Dendritic cell treated with granulocyte-macrophage colony-stimulating factor and Interleukin-4, amounts not matched to agents 40 ng/mL and 50 ng/mL, for 4 days (primary cell): ENCODE results near the gene PIAS2.

Source experiments
- H3K27ac Mint-ChIP-seq: one replicate; pipeline ENCODE4 v1.8.0; 2022; ENCODE audit warnings: mild to moderate bottlenecking, mixed read lengths
- H3K27me3 Mint-ChIP-seq: one replicate; pipeline ENCODE4 v1.8.0; 2022; ENCODE audit warnings: mild to moderate bottlenecking, mixed read lengths
- H3K36me3 Mint-ChIP-seq: one replicate; pipeline ENCODE4 v1.8.0; 2022; ENCODE audit warnings: low read depth, mixed read lengths
- H3K4me1 Mint-ChIP-seq: one replicate; pipeline ENCODE4 v1.8.0; 2022; ENCODE audit warnings: low read depth, mixed read lengths
- H3K4me3 Mint-ChIP-seq: one replicate; pipeline ENCODE4 v1.8.0; 2022; ENCODE audit warnings: mild to moderate bottlenecking, moderate library complexity, mixed read lengths
- H3K9me3 Mint-ChIP-seq: one replicate; pipeline ENCODE4 v1.8.0; 2022; ENCODE audit warnings: mixed read lengths
- intact Hi-C: fragments of 100-400 bp; cut with micrococcal nuclease; formaldehyde crosslinking; loops from one replicate; pipeline ENCODE4 v1.15.0; 2022

PIAS2 gene

DNA sequence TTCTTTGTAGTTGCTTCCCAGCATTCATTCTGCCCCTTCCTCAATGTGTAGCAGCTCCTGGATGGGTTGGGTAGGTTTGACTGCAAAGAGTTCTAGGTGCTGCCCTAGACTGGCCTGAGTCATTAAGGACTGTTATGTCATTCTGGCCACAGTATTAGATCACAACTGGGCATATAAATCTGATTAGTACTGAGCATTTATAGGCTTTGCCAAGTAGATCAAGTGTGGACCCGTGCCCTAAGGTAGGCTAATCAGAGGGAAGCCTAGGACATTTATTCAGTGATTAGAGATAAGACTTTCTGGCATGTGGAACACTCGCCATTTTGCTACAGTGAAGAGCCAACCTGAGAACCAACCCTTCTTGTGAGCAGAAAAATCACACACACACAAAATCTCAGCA is 2.8 kb upstream of the PIAS2 start:
- Mint-ChIP-seq H3K36me3 (peaks cover 15% of the 10 kb centered on the region), H3K27me3 (no peaks in the 10 kb centered on the region), H3K4me1 (peaks cover 28% of the 10 kb centered on the region), H3K9me3 (no peaks in the 10 kb centered on the region), H3K4me3 (no peak overlapping the region), H3K27ac (no peak overlapping the region)
- intact Hi-C loops, result no loop called here

DNA sequence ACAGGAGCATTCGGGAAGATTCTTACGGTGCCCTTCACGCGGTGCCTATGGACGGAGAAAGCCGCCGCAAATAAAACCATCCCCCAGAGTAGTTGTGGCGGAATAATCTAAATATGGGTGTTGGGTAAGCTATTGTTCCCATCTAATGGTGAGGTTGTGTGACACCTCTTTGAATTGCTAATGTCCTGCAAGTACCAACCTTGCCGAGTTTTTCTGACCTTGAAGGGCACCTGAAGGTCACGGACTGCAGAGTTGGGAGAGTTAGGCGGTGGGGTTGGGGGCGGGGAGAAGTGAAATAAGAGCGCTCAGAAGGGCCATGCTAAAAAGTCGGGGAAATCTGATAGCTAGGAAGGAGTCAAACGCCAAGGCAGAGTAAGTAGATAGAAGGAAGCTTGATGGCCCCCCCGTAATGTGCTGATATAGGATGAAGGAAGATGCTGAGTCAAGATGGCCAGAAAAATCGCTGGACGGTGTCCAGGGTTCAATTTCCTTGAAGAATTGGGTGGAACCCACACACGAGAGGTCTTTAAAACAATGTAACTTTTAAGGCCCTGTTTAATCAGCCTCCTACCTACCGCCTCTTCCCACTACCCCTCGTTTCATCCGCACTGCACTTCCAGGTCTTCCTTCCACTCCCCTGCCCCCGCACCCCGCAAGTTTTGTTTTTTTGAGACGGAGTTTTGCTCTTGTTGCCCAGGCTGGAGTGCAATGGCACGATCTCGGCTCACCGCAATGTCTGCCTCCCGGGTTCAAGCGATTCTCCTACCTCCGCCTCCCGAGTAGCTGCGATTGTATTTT is 695 bp upstream of the PIAS2 start:
- Mint-ChIP-seq H3K4me1 (peaks cover 40% of the 10 kb centered on the region), H3K9me3 (no peaks in the 10 kb centered on the region), H3K27me3 (no peaks in the 10 kb centered on the region), H3K27ac (peak overlapping the region; percentile 89), H3K36me3 (peaks cover 15% of the 10 kb centered on the region), H3K4me3 (peak overlapping the region; percentile 87)
- intact Hi-C loops, result no loop called here

DNA sequence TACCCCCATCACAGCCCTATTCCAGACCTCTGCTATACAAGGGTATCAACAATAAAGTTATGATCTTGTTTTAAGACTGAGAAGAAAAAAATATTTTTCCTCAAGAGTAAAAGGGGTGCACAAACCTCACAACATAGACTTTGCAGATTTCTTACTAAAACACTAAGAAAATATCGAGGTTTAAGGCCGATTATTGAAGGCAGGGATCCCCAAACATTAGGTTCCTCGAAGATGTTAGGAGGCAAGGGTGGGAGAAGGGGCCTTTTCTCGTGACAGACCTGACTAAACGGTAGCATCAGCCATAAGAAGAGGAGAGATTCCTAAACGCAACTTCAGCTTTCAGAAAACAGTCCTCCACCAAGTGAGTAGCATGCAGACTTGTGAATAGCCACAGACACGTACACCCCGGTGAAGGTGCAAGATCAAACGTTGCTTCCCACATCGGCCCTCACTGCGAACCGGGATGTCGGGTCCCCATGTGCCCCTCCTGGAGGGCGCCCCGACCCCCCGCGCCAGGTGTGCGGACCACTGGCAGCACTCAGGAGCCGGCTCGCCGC is 678 bp downstream of the PIAS2 start:
- intact Hi-C loops, result no loop called here
- H3K9me3 Mint-ChIP-seq, result no peaks in the 10 kb centered on the region

DNA sequence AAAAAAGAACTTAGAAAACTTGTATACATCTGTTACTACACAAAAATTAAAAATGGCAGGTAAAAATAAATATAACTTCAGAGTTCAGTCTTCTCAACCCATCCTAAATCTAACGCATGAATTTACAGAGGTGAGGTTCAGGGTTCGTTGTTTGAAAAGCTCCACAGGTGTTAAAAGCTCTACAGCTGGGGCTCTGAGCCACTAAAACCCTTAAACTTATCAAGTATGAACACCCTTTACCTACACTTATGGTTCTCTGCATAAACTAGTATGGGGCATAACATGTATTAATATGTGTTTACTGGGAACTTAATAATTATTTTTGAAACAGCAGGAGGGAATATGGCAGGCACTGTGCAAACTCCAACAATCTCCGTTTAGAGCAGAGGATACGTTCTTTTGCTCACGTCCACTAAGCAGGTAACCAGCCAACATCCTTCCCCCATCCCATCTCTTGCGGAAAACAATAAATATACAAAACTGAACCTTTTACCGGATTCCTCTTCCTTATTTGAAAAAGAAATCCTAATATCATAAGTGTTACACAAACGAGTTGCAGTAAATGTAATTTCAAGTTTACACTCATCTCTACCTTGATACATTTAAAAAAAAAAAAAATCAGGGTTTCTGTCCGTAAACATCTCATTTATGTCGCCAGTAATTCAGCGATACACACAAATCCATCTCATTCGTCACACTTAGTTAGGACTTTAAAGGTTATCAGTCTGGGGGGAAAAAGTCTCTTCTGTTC is 1.3 kb downstream of the PIAS2 start:
- Mint-ChIP-seq H3K9me3 (no peaks in the 10 kb centered on the region), H3K27me3 (no peaks in the 10 kb centered on the region), H3K27ac (peak overlapping the region; percentile 89), H3K4me3 (peak overlapping the region; percentile 87), H3K36me3 (peaks cover 15% of the 10 kb centered on the region), H3K4me1 (peaks cover 40% of the 10 kb centered on the region)
- intact Hi-C loops, result no loop called here

More for the DNA sequence above, 678 bp downstream of the PIAS2 start:
- peaks cover 15% of the 10 kb centered on the region for H3K36me3 Mint-ChIP-seq
- H3K27me3 Mint-ChIP-seq, result no peaks in the 10 kb centered on the region
- peak overlapping the region; percentile 89 for H3K27ac Mint-ChIP-seq
- peak overlapping the region; percentile 87 for H3K4me3 Mint-ChIP-seq
- peaks cover 40% of the 10 kb centered on the region for H3K4me1 Mint-ChIP-seq

DNA sequence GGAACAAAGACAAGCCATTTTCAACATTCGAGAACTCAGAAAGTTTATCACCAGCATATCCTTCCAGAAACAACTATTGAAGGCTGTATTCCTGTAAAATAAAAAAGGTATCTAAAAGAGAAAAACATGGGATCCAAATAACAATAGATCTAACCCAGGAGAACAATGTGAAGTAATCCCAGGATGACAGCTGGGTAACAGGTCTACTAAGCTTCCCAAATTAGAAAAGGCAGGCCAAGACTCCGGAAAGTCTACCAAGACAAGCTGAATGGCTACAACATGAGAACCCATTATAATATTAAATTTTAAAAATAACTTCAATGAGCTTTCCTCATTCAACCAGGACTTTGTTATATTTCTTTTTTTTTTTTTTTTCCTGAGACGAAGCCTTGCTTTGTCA is 6.5 kb downstream of the PIAS2 start:
- H3K9me3 Mint-ChIP-seq, result no peaks in the 10 kb centered on the region
- no peak overlapping the region for H3K4me3 Mint-ChIP-seq
- peaks cover 18% of the 10 kb centered on the region for H3K4me1 Mint-ChIP-seq
- H3K27ac Mint-ChIP-seq, result no peak overlapping the region
- intact Hi-C loops, result no loop called here
- H3K27me3 Mint-ChIP-seq, result no peaks in the 10 kb centered on the region
- no peaks in the 10 kb centered on the region for H3K36me3 Mint-ChIP-seq

DNA sequence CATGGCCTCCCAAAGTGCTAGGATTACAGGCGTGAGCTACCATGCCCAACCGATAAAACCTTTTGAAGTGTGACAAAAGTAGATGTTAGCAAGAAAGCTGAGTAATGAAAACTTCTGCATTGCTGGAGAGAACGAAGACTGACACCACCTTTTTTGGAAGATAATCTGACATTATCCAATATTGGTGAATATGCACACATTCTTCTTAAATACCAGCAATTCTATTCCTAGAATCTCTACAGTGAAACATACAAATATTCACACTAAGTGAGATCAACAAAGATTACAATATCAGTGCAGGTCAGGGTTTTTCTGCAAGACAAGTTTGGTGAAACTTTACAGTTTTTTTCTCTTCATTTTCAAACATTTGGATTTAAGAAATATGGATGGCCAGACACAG is 7.8 kb downstream of the PIAS2 start:
- H3K4me3 Mint-ChIP-seq, result no peak overlapping the region
- H3K36me3 Mint-ChIP-seq, result peaks cover 5% of the 10 kb centered on the region
- H3K27me3 Mint-ChIP-seq, result no peaks in the 10 kb centered on the region
- no peak overlapping the region for H3K27ac Mint-ChIP-seq
- H3K4me1 Mint-ChIP-seq, result peaks cover 11% of the 10 kb centered on the region
- H3K9me3 Mint-ChIP-seq, result no peaks in the 10 kb centered on the region
- intact Hi-C loops, result no loop called here

DNA sequence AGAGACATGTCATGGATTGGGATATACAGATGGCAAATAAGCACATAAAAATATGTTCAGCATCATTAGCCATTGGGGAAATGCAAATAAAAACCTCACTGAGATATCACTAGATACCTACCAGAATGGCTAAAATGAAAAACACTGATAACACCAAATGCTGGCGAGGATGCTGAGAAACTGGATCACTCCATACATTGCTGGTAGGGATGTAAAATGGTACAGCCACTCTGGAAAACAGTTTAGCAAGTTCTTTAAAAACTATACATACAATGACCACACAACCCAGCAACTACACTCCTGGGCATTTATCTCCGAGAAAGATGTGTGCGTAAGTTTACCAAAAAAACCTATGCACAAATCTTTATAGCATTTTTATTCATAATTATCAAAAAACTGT is 13.9 kb downstream of the PIAS2 start:
- Mint-ChIP-seq H3K27ac (no peak overlapping the region), H3K4me1 (peaks cover 5% of the 10 kb centered on the region), H3K36me3 (peaks cover 34% of the 10 kb centered on the region), H3K27me3 (no peaks in the 10 kb centered on the region), H3K9me3 (no peaks in the 10 kb centered on the region), H3K4me3 (no peak overlapping the region)
- intact Hi-C loops, result no loop called here

DNA sequence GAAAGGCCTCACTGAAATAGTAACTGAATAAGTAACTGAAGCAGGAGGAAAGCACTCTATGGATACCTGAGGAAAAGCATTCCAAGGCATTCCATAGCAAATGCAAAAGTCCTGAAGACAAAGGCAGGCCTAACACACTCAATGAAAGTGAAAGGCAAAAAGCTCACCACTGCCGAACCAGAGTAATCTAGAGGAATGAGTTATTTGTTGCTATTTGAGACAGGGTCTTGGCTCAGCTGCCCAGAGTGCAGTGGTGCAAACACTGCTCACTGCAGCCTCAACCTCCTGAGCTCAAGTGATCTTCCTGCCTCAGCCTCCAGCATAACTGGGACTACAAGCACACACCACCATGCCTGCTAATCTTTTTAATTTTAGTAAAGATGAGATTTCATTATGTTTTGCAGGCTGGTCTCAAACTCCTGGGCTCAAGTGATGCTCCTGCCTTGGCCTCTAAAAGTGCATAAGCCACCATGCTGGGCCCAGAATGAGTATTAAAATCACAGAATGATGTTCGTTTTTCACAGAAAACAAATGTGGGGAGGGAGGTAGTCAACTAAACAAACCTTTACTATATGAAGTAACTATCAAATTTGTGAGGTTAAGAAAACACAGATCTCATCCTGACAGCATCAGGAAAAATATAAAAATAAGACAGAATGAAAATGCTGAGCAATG is 17.9 kb downstream of the PIAS2 start:
- intact Hi-C loops, result no loop called here
- Mint-ChIP-seq H3K36me3 (peaks cover 29% of the 10 kb centered on the region), H3K4me1 (no peaks in the 10 kb centered on the region), H3K4me3 (no peak overlapping the region), H3K27me3 (no peaks in the 10 kb centered on the region), H3K9me3 (no peaks in the 10 kb centered on the region), H3K27ac (no peak overlapping the region)

DNA sequence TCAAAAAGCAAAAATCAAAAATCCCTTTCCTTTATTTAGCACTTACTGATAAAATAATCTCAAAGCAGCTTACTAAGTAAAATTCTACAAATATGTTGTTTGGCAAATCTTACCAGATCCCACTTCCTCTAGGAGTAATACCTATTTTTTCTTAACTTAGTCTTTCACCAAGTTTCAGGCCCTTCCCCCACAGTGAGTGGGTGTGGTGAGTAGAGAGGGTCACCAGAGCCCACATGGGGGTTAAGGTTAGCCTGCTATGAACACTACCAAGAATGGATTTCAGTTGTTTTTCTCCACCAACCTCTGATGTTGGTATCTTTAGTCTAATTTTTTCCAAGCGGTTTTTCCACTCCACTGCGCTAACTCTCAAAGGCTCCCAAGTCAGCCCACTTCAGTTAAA is 23.2 kb downstream of the PIAS2 start:
- Mint-ChIP-seq H3K27ac (no peak overlapping the region), H3K9me3 (peaks cover 18% of the 10 kb centered on the region), H3K27me3 (no peaks in the 10 kb centered on the region), H3K4me1 (no peaks in the 10 kb centered on the region), H3K36me3 (peaks cover 30% of the 10 kb centered on the region), H3K4me3 (no peak overlapping the region)
- intact Hi-C loops, result no loop called here

DNA sequence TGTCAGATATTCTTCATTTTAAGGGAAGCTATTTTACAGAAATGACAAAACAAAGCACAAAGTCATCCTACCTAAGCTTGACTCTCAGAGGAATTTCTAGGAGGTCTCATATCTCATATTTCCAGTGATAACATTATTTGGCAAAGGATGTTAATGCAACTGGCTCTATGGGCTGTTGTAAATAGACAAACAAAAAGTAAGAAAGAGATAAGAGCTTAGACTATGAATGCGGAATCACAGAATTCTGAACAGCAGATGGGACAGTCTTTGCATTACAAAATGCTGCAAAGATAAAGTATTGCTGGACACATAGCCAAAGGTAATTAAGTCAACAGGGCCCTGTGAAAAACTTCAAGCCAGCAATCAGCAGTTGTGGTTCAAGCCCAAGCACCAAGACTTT is 23.9 kb downstream of the PIAS2 start:
- peaks cover 37% of the 10 kb centered on the region for H3K36me3 Mint-ChIP-seq
- no peaks in the 10 kb centered on the region for H3K4me1 Mint-ChIP-seq
- H3K27ac Mint-ChIP-seq, result no peak overlapping the region
- intact Hi-C loops, result no loop called here
- H3K4me3 Mint-ChIP-seq, result no peak overlapping the region
- peaks cover 25% of the 10 kb centered on the region for H3K9me3 Mint-ChIP-seq
- H3K27me3 Mint-ChIP-seq, result no peaks in the 10 kb centered on the region

DNA sequence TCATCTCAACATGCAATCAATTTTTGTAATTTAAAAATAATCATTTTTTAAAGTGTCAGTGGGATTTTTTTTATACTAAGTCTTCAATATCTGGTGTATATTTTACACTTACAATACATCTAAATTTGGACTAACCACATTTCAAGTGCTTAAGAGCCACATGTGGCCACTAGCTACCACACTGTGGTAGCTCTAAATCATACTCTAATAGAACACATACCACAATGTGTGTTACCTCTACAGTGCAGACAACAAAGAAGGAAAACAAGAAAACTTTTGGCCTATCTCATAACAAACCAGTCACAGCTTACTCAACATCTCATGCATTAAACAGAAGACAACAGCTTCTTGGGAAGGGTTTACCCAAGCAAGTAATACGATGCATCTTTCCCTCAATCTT is 24.5 kb downstream of the PIAS2 start:
- peaks cover 42% of the 10 kb centered on the region for H3K36me3 Mint-ChIP-seq
- intact Hi-C loops, result no loop called here
- H3K27ac Mint-ChIP-seq, result no peak overlapping the region

DNA sequence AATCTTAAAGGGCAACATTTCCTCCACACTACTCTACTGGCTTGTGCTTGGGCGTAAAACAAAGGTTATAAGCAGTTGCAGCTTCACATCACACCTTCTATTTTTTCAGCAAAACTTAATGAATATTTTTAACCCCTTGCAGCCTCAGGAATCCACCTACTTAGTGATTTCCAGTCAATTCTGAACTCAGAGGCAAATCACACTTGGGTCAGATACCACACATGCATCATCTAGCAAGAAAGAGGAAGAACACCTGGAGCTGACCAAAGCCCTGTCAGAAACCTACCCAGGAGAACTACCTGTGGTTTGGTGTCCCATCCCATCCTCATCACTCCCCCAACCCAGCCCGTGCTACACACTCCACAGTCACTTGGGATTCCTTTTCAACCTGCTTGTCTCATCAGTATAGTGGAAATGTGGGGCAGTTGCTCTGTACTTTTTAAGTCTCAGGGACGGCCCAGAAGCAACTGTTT is 25.5 kb downstream of the PIAS2 start:
- peaks cover 52% of the 10 kb centered on the region for H3K36me3 Mint-ChIP-seq
- no peak overlapping the region for H3K4me3 Mint-ChIP-seq
- H3K4me1 Mint-ChIP-seq, result no peaks in the 10 kb centered on the region
- intact Hi-C loops, result no loop called here
- no peaks in the 10 kb centered on the region for H3K27me3 Mint-ChIP-seq
- H3K27ac Mint-ChIP-seq, result no peak overlapping the region
- peaks cover 38% of the 10 kb centered on the region for H3K9me3 Mint-ChIP-seq

More for the DNA sequence above, 24.5 kb downstream of the PIAS2 start:
- Mint-ChIP-seq H3K27me3 (no peaks in the 10 kb centered on the region), H3K4me3 (no peak overlapping the region), H3K9me3 (peaks cover 31% of the 10 kb centered on the region), H3K4me1 (no peaks in the 10 kb centered on the region)

DNA sequence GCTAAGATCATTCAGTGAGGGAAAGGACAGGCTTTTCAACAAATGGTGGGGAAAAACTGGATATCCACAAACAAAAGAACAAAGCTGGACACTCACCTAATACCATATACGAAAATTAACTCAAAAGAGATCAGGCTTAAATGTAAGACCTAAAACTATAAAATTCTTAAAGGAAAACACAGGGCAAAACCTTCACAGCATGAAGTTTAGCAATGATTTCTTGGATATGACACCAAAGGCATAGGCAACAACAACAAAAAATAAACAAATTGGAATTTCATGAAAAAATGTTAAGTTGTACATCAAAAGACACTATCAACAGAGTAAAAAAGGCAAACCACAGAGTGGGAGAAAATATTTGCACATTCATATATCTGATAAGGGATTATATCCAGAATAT is 28.3 kb downstream of the PIAS2 start:
- intact Hi-C loops, result no loop called here
- no peak overlapping the region for H3K27ac Mint-ChIP-seq
- H3K9me3 Mint-ChIP-seq, result peaks cover 38% of the 10 kb centered on the region
- H3K27me3 Mint-ChIP-seq, result no peaks in the 10 kb centered on the region
- H3K4me1 Mint-ChIP-seq, result no peaks in the 10 kb centered on the region
- H3K36me3 Mint-ChIP-seq, result peaks cover 64% of the 10 kb centered on the region
- H3K4me3 Mint-ChIP-seq, result no peak overlapping the region

DNA sequence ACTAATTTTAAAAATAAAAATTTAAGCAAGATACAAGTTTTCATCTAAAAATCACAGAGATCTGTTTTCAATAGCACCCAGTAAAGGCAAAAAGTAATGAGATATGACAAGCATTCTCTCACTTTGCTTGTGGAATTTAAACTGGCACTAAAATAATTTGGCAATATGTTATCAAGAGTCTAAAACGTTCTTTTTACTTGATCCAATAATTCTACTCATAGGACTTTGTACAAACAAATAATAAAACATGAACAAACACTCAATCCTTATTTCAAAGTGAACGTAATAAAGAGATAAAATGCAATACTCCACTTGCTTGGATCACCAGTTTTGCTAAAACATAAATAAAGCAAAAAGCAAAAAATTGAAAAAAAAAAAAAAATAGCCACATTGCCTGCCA is 30.4 kb downstream of the PIAS2 start:
- Mint-ChIP-seq H3K27me3 (no peaks in the 10 kb centered on the region), H3K9me3 (peaks cover 38% of the 10 kb centered on the region), H3K36me3 (peaks cover 57% of the 10 kb centered on the region), H3K4me3 (no peak overlapping the region), H3K4me1 (no peaks in the 10 kb centered on the region), H3K27ac (no peak overlapping the region)
- intact Hi-C loops, result no loop called here
